ENCODE data around the gene CCDC81.

CCDC81 gene

DNA sequence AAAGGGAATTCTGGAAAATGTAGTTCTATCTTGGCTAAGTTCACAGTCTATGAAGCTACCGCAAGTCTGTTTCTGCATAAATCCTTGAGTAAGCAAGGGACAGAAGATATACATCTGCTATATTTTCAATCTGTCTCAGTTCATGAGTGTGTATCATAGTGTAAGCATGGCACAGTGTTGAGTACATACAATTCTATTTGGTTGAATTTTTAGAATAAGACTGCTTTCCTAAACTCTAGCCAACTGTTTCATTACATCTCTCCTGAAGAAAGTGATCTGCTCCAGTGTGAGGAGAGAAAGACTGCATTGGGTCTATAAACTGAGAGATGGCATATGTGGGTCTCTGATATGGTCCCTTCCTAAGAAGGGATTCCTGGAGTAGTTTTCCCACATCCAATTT lies 2.6 kb upstream of the CCDC81 start:
- DNase-seq (ENCODE audit: low read depth in 1 of 2, low spot score in 1 of 2): no peak
- Histone ChIP-seq H3K27ac (replicated peaks) (no peak overlapping the region), H3K4me3 (replicated peaks; ENCODE audit: insufficient read depth, low read length) (no peak overlapping the region), H3K27me3 (ENCODE audit: insufficient read depth, poor library complexity, severe bottlenecking) (no peaks in the 10 kb centered on the region)
- TF ChIP-seq, protein P1, sequence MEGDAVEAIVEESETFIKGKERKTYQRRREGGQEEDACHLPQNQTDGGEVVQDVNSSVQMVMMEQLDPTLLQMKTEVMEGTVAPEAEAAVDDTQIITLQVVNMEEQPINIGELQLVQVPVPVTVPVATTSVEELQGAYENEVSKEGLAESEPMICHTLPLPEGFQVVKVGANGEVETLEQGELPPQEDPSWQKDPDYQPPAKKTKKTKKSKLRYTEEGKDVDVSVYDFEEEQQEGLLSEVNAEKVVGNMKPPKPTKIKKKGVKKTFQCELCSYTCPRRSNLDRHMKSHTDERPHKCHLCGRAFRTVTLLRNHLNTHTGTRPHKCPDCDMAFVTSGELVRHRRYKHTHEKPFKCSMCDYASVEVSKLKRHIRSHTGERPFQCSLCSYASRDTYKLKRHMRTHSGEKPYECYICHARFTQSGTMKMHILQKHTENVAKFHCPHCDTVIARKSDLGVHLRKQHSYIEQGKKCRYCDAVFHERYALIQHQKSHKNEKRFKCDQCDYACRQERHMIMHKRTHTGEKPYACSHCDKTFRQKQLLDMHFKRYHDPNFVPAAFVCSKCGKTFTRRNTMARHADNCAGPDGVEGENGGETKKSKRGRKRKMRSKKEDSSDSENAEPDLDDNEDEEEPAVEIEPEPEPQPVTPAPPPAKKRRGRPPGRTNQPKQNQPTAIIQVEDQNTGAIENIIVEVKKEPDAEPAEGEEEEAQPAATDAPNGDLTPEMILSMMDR (IDR thresholded peaks at IDR 0.05; ENCODE audit: insufficient read depth, low read length): no peak
- TF ChIP-seq, protein P2, sequence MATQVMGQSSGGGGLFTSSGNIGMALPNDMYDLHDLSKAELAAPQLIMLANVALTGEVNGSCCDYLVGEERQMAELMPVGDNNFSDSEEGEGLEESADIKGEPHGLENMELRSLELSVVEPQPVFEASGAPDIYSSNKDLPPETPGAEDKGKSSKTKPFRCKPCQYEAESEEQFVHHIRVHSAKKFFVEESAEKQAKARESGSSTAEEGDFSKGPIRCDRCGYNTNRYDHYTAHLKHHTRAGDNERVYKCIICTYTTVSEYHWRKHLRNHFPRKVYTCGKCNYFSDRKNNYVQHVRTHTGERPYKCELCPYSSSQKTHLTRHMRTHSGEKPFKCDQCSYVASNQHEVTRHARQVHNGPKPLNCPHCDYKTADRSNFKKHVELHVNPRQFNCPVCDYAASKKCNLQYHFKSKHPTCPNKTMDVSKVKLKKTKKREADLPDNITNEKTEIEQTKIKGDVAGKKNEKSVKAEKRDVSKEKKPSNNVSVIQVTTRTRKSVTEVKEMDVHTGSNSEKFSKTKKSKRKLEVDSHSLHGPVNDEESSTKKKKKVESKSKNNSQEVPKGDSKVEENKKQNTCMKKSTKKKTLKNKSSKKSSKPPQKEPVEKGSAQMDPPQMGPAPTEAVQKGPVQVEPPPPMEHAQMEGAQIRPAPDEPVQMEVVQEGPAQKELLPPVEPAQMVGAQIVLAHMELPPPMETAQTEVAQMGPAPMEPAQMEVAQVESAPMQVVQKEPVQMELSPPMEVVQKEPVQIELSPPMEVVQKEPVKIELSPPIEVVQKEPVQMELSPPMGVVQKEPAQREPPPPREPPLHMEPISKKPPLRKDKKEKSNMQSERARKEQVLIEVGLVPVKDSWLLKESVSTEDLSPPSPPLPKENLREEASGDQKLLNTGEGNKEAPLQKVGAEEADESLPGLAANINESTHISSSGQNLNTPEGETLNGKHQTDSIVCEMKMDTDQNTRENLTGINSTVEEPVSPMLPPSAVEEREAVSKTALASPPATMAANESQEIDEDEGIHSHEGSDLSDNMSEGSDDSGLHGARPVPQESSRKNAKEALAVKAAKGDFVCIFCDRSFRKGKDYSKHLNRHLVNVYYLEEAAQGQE (IDR thresholded peaks at IDR 0.05; ENCODE audit: insufficient replicate concordance, low read depth): no peak
- TF ChIP-seq GABPA (IDR thresholded peaks at IDR 0.05; ENCODE audit: low read depth): no peak
- no peak for TF ChIP-seq POLR2AphosphoS5 (IDR thresholded peaks at IDR 0.05; ENCODE audit: low read depth)
- TF ChIP-seq SPI1 (IDR thresholded peaks at IDR 0.05; ENCODE audit: borderline replicate concordance, low read depth): no peak

DNA sequence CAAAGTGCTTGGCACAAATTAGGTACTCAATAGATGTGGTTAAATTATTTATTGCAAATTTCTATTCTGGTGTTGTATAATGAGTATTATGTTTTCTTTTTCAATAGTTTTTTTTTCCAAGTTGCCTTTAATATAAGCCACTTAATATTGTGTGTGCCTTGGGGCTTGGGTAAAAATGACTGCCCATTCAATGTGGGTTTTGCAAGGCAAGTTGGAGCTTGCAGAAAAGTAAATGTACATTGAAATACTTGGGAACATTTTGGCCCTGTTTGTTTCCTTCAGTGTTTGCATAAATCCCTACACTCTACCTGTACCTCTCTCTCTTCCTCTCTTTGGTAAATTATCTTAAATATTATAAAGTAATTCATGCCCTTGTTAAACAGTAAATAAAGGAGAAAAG lies 2.1 kb upstream of the CCDC81 start:
- H3K4me3 ChIP-seq (replicated peaks; ENCODE audit: insufficient read depth, low read length): no peak overlapping the region
- H3K27ac ChIP-seq (replicated peaks): no peak overlapping the region
- TF ChIP-seq, protein P1 (IDR thresholded peaks at IDR 0.05; ENCODE audit: insufficient read depth, low read length): no peak
- TF ChIP-seq, protein P2 (IDR thresholded peaks at IDR 0.05; ENCODE audit: insufficient replicate concordance, low read depth): no peak
- no peak for TF ChIP-seq SPI1 (IDR thresholded peaks at IDR 0.05; ENCODE audit: borderline replicate concordance, low read depth)
- no peak for TF ChIP-seq GABPA (IDR thresholded peaks at IDR 0.05; ENCODE audit: low read depth)
- no peak for TF ChIP-seq POLR2AphosphoS5 (IDR thresholded peaks at IDR 0.05; ENCODE audit: low read depth)
- no peaks in the 10 kb centered on the region for H3K27me3 ChIP-seq (ENCODE audit: insufficient read depth, poor library complexity, severe bottlenecking)
- DNase-seq (ENCODE audit: low read depth in 1 of 2, low spot score in 1 of 2): no peak

DNA sequence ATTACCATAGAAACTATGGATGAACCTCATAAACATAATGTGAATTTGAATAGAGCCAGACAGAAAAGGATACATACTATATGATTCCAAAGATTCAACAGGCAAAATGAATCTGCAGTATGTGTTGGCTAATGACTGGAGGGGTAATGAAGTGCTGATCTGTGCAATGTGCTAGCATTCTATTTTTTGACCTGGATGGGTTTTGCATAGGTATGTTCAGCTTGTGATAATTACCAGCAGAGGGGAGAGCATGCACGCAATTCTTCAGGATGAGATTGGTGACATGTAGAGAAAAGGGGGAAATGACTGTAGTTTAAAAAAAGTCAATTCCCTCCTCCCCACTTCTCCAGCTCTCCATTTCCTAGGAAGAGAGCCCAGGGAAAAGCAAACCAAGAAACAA lies 618 bp upstream of the CCDC81 start:
- Histone ChIP-seq H3K27me3 (ENCODE audit: insufficient read depth, poor library complexity, severe bottlenecking) (no peaks in the 10 kb centered on the region), H3K27ac (replicated peaks) (no peak overlapping the region), H3K4me3 (replicated peaks; ENCODE audit: insufficient read depth, low read length) (no peak overlapping the region)
- TF ChIP-seq GABPA (IDR thresholded peaks at IDR 0.05; ENCODE audit: low read depth) (no peak), SPI1 (IDR thresholded peaks at IDR 0.05; ENCODE audit: borderline replicate concordance, low read depth) (no peak)
- TF ChIP-seq, protein P2 (IDR thresholded peaks at IDR 0.05; ENCODE audit: insufficient replicate concordance, low read depth): no peak
- DNase-seq (ENCODE audit: low read depth in 1 of 2, low spot score in 1 of 2): no peak
